Erythroblast (primary cell): ENCODE measurements around the gene RGS11.
"Not testable (repeated sequence)": the region's sequence is repeated elsewhere in the genome, so short reads cannot be mapped to it uniquely, and the experiment has no call there.

Experiments
- DNase-seq, 2 experiments: peaks; one replicate each; lab custom pipeline; 2025; lab: John Stamatoyannopoulos, UW
- GATA1 ChIP-seq: IDR thresholded peaks from 2 replicates; pipeline ENCODE4 v1.6.1; 2011; ENCODE audit warnings: low read depth, mild to moderate bottlenecking, control low read depth, low read length, moderate library complexity
- POLR2A ChIP-seq: IDR thresholded peaks from 2 replicates; pipeline ENCODE4 v1.6.1; 2011; ENCODE audit warnings: mild to moderate bottlenecking, low read length

RGS11 gene

DNA sequence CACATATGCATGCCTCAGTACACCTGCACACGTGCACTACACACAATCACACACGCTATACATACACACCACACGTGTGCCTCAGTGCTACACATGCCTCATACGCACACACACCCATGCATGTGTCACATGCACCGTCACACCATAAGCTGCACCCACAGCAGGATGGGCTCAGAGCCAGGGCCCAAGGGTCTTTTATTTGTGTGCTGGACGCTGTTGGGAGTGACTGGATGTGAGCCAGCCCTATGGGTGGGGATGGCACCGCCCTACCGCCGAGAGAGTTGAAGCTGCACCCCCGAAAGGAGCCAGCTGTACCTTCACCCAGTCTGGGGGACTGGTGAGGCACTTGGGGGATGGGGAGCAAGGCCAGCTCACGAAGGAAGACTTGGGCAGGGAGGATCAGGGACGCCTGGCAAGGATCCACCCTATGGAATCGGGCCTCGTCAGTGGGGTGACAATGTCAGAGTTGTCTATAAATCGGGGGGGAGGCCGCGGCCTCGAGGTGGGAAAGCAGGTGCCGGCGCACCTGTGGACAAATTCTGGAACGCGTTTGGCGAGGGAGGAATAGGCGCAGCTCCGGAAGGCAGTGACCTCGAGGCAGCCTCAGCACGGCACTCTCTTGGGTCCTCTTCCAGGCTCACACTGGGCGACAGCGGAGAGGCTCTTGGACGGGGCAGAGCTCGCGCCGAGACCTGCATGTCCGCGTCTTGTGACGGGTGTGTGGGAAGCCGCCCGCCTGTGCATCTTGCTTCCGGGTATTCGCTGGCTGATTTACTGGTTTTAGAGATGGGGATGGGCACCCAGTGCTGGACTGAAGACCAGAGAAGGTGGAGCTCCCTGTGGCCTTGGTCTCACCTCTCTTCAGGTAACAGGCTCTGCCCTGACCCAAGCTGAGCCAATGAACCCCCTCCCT is 7.3 kb downstream of the RGS11 start:
- TF ChIP-seq GATA1 (no peak), POLR2A (no peak)
- no peak for DNase-seq

DNA sequence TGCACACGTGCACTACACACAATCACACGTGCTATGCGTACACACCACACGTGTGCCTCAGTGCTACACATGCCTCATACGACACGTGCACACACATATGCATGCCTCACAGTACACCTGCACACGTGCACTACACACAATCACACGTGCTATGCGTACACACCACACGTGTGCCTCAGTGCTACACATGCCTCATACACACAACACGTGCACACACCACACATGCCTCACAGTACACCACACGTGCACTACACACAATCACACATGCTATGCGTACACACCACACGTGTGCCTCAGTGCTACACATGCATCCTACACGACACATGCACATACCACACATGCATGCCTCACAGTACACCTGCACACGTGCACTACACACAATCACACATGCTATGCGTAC is 8.2 kb downstream of the RGS11 start:
- peak; percentile 7 for TF ChIP-seq POLR2A
- not testable (repeated sequence) for DNase-seq

DNA sequence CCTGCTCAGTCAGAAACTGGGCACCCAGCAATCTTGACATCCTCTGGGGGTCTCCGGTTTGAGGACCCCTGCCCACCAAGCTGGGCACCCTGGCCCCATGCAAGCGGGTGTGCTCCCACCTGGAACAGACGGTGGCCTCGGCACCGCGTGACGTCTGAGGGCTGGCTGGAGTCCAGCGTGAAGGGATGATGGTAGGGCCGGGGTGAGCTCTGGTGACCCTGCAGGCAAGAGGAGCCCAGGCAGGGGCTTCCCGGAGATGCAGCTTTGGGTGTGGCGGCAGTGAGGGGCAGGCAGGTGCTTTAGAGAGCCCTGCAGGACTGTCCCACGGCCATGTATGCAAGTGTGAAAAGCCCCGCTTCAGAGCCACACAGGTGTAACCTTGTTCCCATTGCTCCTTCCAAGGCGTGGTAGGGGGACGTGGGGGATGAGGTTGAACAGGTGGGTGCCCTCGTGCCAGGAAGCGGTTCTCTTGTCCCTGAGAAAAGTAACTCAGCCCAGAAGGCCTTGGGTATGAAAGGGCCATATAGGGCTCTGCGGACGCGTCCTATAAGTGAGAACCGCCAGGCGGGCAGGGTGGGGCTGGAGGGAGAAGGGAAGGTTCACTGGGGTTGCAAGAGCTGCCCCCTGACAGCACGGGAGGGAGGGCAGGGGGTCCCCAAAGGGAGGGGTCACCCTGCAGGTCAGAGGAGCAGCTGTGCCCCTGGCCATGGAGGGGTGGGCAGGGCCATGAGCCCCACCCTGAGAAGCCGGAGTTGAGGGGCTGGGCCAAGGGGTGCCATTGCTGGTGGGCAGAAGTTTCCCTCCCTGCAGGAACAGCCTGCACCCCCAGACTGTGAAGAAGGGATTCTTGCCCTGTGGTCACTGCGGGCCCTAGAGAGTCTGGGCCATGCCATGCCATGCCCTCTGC is 9.2 kb downstream of the RGS11 start:
- TF ChIP-seq POLR2A (no peak), GATA1 (no peak)
- no peak for DNase-seq

DNA sequence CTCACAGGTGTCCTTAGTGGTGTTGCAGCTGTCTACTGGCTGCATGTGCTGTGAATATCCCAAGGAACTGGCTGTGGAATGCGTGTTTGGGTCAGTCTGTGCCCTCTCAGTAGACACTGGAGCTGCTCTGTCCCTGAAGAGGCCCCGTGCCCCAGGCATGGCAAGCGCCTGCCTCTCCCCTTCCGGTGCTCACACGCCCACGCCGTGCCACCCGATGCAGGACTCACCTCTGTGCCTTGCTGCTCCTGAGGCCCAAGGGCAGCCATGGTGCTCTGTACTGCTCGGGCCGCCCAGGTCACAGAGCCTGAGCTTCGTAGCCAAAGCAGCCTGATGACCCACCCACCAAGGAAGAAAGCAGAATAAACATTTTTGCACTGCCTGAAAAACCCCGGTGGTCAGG is 10.0 kb downstream of the RGS11 start:
- TF ChIP-seq GATA1 (no peak), POLR2A (no peak)
- DNase-seq = no peak

DNA sequence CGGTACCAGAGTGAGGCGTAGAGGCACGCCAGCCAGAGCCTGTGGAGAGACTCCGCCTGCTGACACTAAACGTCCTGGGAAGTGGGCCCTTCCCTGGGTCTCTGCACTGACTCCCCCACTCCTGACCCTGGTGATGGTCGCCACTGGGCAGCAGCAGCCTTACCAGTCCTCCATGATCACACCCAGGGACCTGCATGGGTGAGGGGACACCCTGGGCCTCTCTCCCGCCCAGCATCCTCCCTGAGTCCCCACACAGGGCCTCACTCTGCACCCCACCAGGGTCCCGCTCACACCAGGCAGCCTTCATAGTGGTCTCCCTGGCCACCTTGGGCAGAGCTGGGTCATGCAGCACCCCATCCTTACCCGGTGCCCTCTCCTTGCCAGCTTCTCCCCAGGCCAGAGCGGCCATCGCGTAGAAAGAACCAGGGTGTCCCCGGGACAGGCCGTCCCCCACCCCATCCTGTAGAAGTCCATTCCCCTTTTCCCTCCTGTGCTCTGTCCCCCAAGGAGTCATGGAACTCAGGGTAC is 10.7 kb downstream of the RGS11 start:
- no peak for TF ChIP-seq GATA1
- no peak for TF ChIP-seq POLR2A
- no peak for DNase-seq

DNA sequence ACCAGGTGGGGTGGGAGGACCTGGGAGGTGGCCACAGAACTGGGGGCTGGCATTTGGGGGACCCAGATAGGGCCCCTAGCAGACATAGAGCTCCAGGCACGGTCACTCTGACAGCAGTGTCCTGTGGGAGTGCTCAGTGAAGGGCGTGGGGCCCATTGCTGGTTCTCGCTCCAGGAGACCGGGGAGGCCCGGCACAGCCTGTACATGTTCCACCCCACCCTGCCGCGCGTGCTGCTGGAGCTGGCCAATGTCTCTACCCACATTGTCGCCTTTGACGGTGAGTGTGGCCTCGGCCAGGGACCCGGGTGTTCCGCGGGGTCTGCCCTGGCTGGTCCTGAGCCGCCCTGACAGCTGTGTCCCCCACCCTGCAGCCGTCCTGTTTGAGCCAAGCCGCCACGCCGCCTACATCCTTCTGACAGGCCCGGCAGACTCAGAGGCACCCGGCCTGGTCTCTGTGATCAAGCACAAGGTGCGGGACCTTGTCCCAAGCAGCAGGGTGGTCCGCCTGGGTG is 11.2 kb downstream of the RGS11 start:
- TF ChIP-seq GATA1 = no peak
- TF ChIP-seq POLR2A = no peak
- no peak for DNase-seq

DNA sequence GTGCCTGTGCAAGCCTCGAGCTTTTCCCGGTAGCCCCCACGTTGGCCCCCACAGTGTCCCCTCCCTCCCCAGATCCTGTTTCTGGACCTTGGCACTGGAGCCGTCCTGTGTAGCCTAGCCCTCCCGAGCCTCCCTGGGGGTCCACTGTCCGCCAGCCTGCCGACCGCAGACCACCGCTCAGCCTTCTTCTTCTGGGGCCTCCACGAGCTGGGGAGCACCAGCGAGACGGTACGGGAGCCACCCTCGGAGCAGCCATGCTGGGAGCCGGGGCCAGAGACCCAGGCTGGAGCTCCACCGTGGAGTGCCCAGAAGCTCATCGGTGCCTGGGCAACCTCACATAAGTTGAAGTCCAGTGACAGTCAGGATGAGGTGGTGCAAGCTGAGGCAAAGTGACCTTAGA is 11.8 kb downstream of the RGS11 start:
- TF ChIP-seq GATA1 (no peak), POLR2A (no peak)
- no peak for DNase-seq

DNA sequence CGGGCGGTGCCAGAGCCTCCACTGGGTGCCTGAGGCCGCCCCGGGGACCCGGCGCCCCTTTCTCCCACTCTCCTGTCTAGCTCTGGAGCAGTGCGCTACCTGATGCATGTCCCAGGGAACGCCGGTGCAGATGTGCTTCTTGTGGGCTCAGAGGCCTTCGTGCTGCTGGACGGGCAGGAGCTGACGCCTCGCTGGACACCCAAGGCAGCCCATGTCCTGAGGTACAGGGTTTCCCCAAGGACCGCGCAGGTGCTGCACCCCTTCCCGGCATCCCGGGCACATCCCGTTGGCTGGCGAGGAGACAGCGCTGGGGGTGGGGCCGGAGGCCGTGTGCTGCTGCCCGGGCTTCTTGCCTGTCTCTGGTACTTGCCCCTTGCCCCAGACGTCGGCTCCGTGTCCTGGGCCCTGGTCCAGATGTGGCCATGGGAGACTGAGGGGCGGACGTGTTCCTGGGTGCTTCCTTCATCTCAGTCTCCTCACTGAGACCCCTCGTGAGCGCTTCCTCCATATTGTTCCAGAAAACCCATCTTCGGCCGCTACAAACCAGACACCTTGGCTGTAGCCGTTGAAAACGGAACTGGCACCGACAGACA is 12.5 kb downstream of the RGS11 start:
- TF ChIP-seq POLR2A (no peak), GATA1 (no peak)

DNA sequence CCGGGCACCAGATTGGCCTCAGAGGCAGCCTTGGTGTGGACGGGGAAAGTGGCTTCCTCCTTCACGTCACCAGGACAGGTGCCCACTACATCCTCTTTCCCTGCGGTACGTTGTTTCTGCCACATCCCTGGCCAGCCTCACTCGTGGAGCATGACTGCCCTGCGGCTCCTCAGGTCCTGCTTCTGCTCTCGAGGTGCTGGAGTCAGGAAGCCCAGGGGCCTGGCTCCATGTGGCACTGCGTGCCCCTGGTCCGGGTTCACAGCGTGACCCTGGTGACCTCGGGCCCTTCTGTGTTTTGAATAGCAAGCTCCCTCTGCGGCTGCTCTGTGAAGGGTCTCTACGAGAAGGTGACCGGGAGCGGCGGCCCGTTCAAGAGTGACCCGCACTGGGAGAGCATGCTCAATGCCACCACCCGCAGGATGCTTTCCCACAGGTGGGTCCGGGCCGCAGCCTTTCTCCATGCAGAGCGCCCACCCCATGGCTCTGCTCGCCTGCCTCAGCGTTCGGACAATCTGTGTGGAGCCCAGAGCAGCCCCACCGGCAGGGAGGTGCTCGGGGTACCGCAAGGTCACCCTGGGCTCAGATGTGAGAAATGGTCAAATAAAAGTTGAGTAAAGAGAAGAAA is 13.5 kb downstream of the RGS11 start:
- TF ChIP-seq GATA1 (no peak), POLR2A (no peak)
- DNase-seq = no peak

More for the DNA sequence above, 12.5 kb downstream of the RGS11 start:
- no peak for DNase-seq

DNA sequence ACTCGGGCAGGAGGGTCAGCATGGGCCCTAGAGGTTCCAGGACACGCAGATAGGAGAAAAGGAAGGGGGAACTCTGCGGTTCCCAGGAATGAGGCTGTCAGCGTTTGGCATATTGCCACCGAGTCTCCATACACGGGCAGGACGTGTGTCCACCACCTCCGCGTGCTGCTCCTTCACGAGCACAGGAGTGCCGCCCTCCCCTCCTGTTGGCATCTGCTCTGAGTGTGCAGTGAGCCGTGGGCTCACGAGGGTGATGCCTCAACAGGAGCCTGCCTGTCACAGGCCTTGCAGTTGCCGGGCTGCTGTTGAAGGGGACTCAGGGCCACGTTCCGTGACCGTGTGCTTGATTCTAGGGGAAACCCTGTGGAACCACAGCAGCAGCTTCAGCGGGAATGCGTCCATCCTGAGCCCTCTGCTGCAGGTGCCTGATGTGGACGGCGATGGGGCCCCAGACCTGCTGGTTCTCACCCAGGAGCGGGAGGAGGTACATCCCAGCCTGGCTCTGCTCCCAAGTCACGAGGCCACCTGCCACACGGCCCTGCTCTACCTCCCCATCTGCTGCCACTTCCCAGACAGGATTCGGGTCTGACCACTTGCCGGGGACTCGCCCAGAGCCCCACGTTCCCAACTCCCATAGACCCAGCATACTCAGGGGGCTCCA is 14.6 kb downstream of the RGS11 start:
- no peak for TF ChIP-seq GATA1
- no peak for DNase-seq

DNA sequence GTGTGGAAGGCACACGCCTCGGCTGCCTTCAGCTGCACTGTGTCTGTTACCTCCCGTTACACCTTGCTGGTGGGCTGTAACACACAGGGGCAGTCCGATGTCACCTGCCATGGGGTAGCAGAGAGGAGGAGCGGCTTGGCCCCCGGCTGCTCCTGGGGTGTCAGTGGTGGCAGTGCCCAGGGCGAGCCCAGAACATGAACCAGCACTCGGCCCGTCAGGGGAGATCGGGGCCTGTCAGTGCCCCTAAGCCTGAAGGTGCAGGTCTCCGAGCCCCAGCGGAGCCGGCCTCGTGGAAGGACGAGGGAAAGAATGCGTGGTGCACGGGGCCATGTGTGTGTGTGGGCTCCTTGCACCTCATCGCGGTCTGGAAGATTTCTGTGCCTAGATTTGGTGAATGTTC is 15.4 kb downstream of the RGS11 start:
- no peak for DNase-seq
- TF ChIP-seq POLR2A (no peak), GATA1 (no peak)

DNA sequence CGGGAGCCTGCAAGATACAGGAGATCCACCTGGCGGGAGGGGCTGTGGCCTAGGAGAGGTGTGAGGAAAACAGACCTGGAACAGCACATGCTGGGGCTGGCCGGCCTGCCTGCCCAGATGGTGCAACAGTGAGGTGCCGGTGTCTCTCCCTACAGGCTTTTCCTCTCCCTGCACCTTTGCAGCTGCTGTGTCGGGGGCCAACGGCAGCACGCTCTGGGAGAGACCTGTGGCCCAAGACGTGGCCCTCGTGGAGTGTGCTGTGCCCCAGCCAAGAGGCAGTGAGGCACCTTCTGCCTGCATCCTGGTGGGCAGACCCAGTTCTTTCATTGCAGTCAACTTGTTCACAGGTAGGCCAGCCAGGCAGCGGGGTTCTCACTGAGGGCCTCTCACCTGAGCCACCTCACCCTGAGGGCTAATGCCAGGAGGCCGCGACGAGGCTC is 15.9 kb downstream of the RGS11 start:
- no peak for TF ChIP-seq GATA1
- no peak for TF ChIP-seq POLR2A
- DNase-seq = no peak

DNA sequence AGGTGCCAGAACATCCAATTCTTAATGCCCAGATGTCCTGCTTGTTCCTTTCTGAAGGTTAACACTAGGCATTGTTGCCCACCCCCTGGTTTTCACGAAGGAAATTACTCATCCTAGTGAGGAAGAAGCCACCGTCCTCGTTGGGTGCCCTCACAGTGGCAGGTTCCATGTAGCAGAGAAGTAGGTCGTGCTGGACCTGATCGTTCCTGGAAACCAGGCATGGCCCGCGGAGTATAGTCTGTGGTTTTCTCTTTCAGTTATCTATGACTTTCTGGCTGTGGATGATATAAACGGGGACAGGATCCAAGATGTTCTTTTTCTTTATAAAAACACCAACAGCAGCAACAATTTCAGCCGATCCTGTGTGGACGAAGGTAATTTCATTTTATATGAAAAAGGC is 16.5 kb downstream of the RGS11 start:
- TF ChIP-seq POLR2A = no peak
- no peak for TF ChIP-seq GATA1
- DNase-seq = no peak

DNA sequence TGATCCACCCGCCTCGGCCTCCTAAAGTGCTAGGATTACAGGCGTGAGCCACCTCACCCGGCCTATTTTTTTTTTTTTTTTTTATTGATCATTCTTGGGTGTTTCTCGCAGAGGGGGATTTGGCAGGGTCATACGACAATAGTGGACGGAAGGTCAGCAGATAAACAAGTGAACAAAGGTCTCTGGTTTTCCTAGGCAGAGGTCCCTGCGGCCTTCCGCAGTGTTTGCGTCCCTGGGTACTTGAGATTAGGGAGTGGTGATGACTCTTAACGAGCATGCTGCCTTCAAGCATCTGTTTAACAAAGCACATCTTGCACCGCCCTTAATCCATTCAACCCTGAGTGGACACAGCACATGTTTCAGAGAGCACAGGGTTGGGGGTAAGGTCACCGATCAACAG is 17.7 kb downstream of the RGS11 start:
- not testable (repeated sequence) for DNase-seq
